Stimulated activated memory B cell treated with anti-CD40 and anti-IgM and Interleukin-4, amounts not matched to agents 10 μg/mL and 1 μg/mL and 100 μg/mL, for 72 hours (primary cell): ENCODE measurements around the gene TRIM73.
"Not testable (repeated sequence)": the region's sequence is repeated elsewhere in the genome, so short reads cannot be mapped to it uniquely, and the experiment has no call there.

Experiments used
- ATAC-seq: fragments of 150-1000 bp; cut with Tn5 transposase; 2 replicates; pipeline ENCODE4 v1.10.0; 2021
- H3K27ac Mint-ChIP-seq: one replicate; pipeline ENCODE4 v1.8.0; 2022; ENCODE audit warnings: mild to moderate bottlenecking, mixed read lengths
- H3K27me3 Mint-ChIP-seq: one replicate; pipeline ENCODE4 v1.8.0; 2022; ENCODE audit warnings: mixed read lengths
- H3K36me3 Mint-ChIP-seq: one replicate; pipeline ENCODE4 v1.8.0; 2022; ENCODE audit warnings: mixed read lengths
- H3K4me1 Mint-ChIP-seq: one replicate; pipeline ENCODE4 v1.8.0; 2022; ENCODE audit warnings: mixed read lengths
- H3K4me3 Mint-ChIP-seq: one replicate; pipeline ENCODE4 v1.8.0; 2022; ENCODE audit warnings: mild to moderate bottlenecking, moderate library complexity, mixed read lengths
- H3K9me3 Mint-ChIP-seq: one replicate; pipeline ENCODE4 v1.8.0; 2022; ENCODE audit warnings: mixed read lengths

Gene TRIM73

GRCh38 chr7:75409880-75410822 is 14.7 kb downstream of the TRIM73 start:
- ATAC-seq: peak; percentile 97
- not testable (repeated sequence) for H3K36me3 Mint-ChIP-seq, H3K27me3 Mint-ChIP-seq, H3K4me1 Mint-ChIP-seq, H3K9me3 Mint-ChIP-seq, H3K27ac Mint-ChIP-seq
- peak overlapping the region; percentile 44 for H3K4me3 Mint-ChIP-seq

GRCh38 chr7:75410823-75411173 is 15.4 kb downstream of the TRIM73 start:
- not testable (repeated sequence) for H3K4me3 Mint-ChIP-seq, H3K9me3 Mint-ChIP-seq, H3K27me3 Mint-ChIP-seq, H3K4me1 Mint-ChIP-seq, H3K27ac Mint-ChIP-seq, H3K36me3 Mint-ChIP-seq
- ATAC-seq: peak; percentile 5

GRCh38 chr7:75414204-75414603 is 18.8 kb downstream of the TRIM73 start:
- peak; percentile 18 for ATAC-seq
- not testable (repeated sequence) for H3K27ac Mint-ChIP-seq, H3K9me3 Mint-ChIP-seq, H3K4me1 Mint-ChIP-seq, H3K36me3 Mint-ChIP-seq, H3K27me3 Mint-ChIP-seq, H3K4me3 Mint-ChIP-seq

- H3K27ac Mint-ChIP-seq, H3K36me3 Mint-ChIP-seq, H3K4me3 Mint-ChIP-seq, H3K9me3 Mint-ChIP-seq, H3K27me3 Mint-ChIP-seq, H3K4me1 Mint-ChIP-seq, ATAC-seq: not testable (repeated sequence)
Observed at GRCh38 chr7:75414708-75415427, 19.4 kb downstream of the TRIM73 start.

GRCh38 chr7:75415428-75415817 is 20.0 kb downstream of the TRIM73 start:
- H3K4me1 Mint-ChIP-seq, H3K9me3 Mint-ChIP-seq, H3K27ac Mint-ChIP-seq, H3K4me3 Mint-ChIP-seq, H3K27me3 Mint-ChIP-seq, ATAC-seq, H3K36me3 Mint-ChIP-seq: not testable (repeated sequence)

GRCh38 chr7:75415829-75416373 is 20.5 kb downstream of the TRIM73 start:
- not testable (repeated sequence) for H3K4me1 Mint-ChIP-seq, H3K9me3 Mint-ChIP-seq, H3K27ac Mint-ChIP-seq, ATAC-seq, H3K4me3 Mint-ChIP-seq, H3K27me3 Mint-ChIP-seq
- H3K36me3 Mint-ChIP-seq: peaks cover 11% of the 10 kb centered on the region

GRCh38 chr7:75416787-75417186 is 21.4 kb downstream of the TRIM73 start:
- not testable (repeated sequence) for H3K9me3 Mint-ChIP-seq, H3K27me3 Mint-ChIP-seq, H3K4me1 Mint-ChIP-seq, H3K4me3 Mint-ChIP-seq, ATAC-seq, H3K27ac Mint-ChIP-seq
- peaks cover 11% of the 10 kb centered on the region for H3K36me3 Mint-ChIP-seq

- H3K9me3 Mint-ChIP-seq, H3K27me3 Mint-ChIP-seq, ATAC-seq, H3K4me3 Mint-ChIP-seq, H3K27ac Mint-ChIP-seq, H3K4me1 Mint-ChIP-seq: not testable (repeated sequence)
- H3K36me3 Mint-ChIP-seq: peaks cover 11% of the 10 kb centered on the region
Observed at GRCh38 chr7:75418292-75418858, 22.9 kb downstream of the TRIM73 start.

- not testable (repeated sequence) for H3K27ac Mint-ChIP-seq, H3K9me3 Mint-ChIP-seq, H3K27me3 Mint-ChIP-seq, H3K4me1 Mint-ChIP-seq, ATAC-seq, H3K4me3 Mint-ChIP-seq
- peaks cover 14% of the 10 kb centered on the region for H3K36me3 Mint-ChIP-seq
Observed at GRCh38 chr7:75419210-75419609, 23.8 kb downstream of the TRIM73 start.

- ATAC-seq, H3K27me3 Mint-ChIP-seq, H3K4me3 Mint-ChIP-seq, H3K9me3 Mint-ChIP-seq, H3K4me1 Mint-ChIP-seq: not testable (repeated sequence)
- H3K36me3 Mint-ChIP-seq: peaks cover 17% of the 10 kb centered on the region
- H3K27ac Mint-ChIP-seq: peak overlapping the region; percentile 69
Observed at GRCh38 chr7:75419693-75420092, 24.3 kb downstream of the TRIM73 start.

- not testable (repeated sequence) for H3K4me3 Mint-ChIP-seq, H3K27me3 Mint-ChIP-seq, H3K4me1 Mint-ChIP-seq, H3K9me3 Mint-ChIP-seq, ATAC-seq
- peaks cover 17% of the 10 kb centered on the region for H3K36me3 Mint-ChIP-seq
- H3K27ac Mint-ChIP-seq: peak overlapping the region; percentile 69
Observed at GRCh38 chr7:75420152-75420551, 24.7 kb downstream of the TRIM73 start.

GRCh38 chr7:75421798-75422710 is 26.6 kb downstream of the TRIM73 start:
- not testable (repeated sequence) for H3K4me1 Mint-ChIP-seq, H3K9me3 Mint-ChIP-seq, H3K27ac Mint-ChIP-seq, H3K4me3 Mint-ChIP-seq, ATAC-seq, H3K27me3 Mint-ChIP-seq
- peaks cover 17% of the 10 kb centered on the region for H3K36me3 Mint-ChIP-seq

GRCh38 chr7:75423481-75423880 is 28.1 kb downstream of the TRIM73 start:
- not testable (repeated sequence) for H3K9me3 Mint-ChIP-seq, ATAC-seq, H3K4me3 Mint-ChIP-seq, H3K27me3 Mint-ChIP-seq, H3K27ac Mint-ChIP-seq
- H3K4me1 Mint-ChIP-seq: peaks cover 18% of the 10 kb centered on the region
- H3K36me3 Mint-ChIP-seq: peaks cover 23% of the 10 kb centered on the region

GRCh38 chr7:75439000-75439399 is 43.6 kb downstream of the TRIM73 start:
- H3K27ac Mint-ChIP-seq, H3K9me3 Mint-ChIP-seq, ATAC-seq, H3K27me3 Mint-ChIP-seq, H3K4me1 Mint-ChIP-seq, H3K4me3 Mint-ChIP-seq: not testable (repeated sequence)
- H3K36me3 Mint-ChIP-seq: peaks cover 44% of the 10 kb centered on the region

GRCh38 chr7:75442101-75442464 is 46.7 kb downstream of the TRIM73 start:
- H3K27me3 Mint-ChIP-seq, H3K4me1 Mint-ChIP-seq, H3K9me3 Mint-ChIP-seq: not testable (repeated sequence)
- peak overlapping the region; percentile 72 for H3K27ac Mint-ChIP-seq
- peaks cover 22% of the 10 kb centered on the region for H3K36me3 Mint-ChIP-seq
- peak overlapping the region; percentile 82 for H3K4me3 Mint-ChIP-seq
- ATAC-seq: peak; percentile 69
